CD4-positive, alpha-beta T cell treated with Interleukin-15 for 4 hours (primary cell): Measurements from ENCODE around the gene HMGN1.
"Not testable (repeated sequence)": the region's sequence is repeated elsewhere in the genome, so short reads cannot be mapped to it uniquely, and the experiment has no call there.

Experiments
- DNase-seq: peaks from one replicate; pipeline ENCODE4 v3.0.0-alpha.2; 2020; ENCODE audit warnings: low spot score

Gene HMGN1, protein sequence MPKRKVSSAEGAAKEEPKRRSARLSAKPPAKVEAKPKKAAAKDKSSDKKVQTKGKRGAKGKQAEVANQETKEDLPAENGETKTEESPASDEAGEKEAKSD

DNA sequence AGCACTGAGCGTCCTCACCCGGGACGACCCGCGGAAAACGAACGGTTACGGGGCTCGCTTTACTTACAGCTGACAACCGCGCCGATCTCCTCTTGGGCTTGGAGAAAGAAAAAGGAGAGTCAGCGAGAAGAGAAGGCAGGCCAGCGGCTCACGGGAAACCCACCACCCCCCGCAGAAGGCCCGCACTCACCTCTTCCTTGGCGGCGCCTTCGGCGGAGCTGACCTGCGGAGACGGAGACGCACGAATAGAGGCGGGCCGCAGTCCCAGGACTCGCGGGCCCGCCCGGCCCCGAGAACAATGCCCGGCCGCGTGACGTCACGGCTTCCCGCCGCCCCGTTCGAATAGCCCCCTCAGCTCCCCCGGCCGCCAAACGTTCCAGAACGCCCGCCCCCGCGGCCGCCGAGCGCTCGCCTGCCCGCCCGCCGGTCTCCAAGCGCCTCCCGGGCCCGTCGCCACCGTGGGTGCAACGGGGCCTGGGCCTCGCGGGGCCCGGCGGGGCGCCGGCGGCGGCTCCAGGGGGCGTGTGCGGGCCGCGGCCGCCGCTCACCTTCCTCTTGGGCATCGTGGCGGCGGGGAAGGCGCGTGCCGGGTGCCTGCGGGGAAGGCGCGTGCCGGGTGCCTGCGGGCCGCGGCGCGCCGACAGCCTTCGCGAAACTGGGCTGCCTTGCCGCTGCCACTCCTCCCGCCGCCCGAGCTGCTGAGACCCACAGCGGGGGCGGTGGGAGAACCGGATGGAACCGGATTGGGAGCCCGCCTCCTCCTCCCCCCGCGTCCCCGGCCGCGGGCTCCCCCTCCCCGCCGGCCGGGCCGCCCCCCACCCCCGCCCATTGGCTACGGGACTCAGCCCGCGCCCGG lies at the start of gene HMGN1:
Gene HMGN1, minus strand, starts transcription at position 734 of the 856 bp plus-strand sequence. Its CDS starts 171 bp downstream, at position 563.
- peak; percentile 86 for DNase-seq

DNA sequence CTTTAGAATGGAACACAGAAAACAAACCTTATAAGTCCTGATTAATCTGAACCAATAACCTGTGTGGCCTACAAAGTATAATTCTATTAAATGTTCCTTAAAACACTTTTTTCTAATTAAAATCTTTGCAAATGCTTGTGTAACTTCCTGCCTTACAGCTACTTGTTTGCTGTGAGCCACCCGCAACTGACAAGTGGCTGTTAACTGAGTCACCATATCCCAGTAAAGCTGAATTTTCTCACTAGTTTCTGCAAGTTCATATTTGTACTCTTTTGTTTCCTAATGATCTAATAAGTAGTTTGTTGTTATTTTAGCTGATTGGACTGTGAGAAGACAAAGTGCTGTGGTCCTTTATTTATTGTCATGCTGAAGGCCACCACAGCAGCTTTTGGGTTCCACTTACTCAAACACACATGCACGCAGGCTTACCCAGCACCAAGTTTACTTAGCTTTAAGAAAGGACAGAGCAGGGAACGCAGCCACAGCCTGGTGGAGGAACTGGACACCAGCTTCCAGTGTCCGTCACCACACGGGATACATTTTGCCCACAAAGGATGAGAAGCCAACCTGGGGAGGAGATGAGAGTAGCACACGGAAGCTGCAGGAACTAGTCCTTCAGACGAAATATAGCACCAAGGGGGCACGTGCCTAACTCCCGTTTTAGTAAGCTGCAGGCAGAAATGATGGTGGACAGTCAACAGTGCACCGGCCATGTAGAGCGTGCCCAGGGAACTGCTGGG lies 48.9 kb upstream of the HMGN1 start:
- DNase-seq: no peak

DNA sequence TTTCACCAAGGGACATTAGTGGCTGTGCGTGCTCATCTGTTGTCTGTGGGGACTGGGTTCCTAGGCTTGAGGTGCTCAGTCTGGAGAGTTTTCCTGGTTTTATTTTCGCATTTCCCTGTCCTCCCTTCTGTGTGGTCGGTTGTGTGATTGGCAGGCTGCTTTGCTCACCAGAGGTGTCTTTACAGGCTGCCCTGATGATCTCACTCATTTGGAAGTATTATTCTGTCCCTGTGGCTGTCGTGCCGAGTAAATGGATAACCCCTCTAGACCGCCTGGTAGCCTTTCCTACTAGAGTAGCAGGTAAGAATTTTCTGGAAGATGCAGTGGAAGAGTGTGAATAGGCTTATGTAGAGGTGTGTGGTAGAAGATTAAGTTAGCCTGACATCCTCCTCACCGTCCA lies 44.1 kb upstream of the HMGN1 start:
- no peak for DNase-seq

DNA sequence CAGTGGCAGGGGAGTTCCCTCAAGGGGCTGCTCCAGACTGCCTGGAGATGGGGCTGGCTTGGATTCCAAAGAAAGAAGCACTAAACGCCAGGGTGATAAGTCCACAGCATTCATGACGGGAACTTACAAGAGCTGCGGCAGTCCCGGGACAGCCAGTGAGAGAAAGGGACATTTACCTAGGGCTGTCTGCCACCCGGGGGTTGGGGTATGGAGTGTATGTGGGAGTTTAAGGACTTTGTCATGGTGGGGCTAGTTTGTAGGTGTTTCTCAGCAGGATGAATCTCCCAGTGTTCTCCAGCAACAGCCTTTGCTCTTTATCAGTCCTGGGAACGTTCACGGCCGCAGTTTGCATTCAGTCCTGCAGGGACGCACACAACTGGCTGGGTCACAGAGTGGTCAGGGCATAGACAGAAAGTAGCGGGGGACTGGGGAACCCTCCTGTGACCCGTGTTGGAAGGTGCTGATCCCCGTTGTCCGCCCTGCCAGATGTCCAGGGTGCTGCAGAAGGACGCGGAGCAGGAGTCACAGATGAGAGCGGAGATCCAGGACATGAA lies 41.4 kb upstream of the HMGN1 start:
- no peak for DNase-seq

DNA sequence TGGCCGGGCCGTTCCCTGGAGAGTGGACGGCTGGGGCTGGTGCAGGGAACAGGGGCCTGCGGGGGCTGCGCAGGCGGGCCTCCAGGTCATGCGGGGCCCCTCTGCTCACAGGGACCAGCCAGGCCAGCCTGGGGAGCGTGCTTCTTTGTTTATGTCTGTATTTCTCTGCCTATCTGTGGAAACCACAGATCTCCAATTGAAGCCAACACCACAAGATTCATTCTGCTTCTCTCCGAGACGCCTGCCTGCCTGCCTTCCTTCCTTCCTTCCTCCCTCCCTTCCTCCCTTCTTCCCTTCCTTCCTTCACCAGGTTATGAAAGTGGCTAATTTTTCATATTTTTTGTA lies 39.9 kb upstream of the HMGN1 start:
- no peak for DNase-seq

DNA sequence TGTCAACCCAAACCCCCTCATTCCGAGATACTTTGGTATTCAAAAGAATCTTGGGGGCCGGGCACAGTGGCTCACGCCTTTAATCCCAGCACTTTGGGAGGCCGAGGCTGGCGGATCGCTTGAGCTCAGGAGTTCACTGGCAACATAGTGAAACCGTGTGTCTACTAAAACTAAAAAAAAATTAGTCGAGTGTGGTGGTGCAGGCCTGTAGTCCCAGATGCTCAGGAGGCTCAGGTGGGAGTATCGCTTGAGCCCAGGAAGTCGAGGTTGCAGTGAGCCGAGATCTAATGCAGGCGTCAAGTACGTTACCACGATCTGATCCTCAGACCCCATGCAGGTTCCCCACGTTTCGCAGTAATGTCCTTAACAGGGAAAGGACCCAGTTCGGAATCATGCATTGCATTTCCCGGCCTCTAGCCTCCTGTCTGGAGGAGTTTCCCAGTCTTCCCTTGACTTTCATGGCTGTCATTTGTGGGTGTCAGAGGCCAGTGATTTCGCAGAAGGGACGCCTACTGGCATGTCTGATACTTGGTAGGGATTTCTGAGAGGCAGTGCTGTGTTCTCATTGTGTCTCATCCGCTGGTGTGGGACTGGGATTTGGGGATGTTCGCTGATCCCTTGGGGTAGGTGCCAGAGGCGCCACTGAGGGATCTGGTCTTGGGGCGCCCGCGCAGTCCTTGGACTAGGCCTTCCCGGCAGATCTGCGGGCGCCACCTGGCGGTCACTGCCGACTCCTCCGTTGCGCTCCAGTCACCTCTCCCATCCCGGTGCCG lies 39.3 kb upstream of the HMGN1 start:
- peak; percentile 84 for DNase-seq

DNA sequence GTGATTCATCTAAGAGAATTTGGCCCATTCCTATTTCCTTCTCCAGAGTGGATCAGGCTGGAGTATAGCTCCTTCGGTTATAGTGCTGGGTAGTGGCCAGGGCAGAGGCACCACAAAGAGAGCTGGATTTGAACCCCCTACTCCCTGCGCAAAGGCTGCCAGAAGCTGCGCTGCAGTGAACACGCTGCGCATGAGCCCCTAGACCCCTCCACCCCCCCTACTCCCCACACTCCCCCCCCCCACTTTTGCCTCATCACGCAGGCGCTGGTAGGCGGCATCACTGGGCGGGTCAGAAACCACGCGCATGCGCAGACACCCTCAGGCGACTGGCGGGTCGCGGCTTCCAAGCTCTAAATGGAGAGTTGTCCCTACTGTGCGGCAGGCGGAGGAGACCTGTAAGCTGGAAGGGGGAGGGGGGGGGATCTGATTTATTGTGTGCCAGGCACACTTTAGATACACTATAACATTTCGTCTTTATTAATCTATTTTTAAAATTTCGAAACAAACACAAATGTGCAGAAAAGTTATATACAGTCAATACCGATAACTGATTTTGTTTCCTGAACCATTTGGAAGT lies 38.7 kb upstream of the HMGN1 start:
- peak; percentile 91 for DNase-seq

DNA sequence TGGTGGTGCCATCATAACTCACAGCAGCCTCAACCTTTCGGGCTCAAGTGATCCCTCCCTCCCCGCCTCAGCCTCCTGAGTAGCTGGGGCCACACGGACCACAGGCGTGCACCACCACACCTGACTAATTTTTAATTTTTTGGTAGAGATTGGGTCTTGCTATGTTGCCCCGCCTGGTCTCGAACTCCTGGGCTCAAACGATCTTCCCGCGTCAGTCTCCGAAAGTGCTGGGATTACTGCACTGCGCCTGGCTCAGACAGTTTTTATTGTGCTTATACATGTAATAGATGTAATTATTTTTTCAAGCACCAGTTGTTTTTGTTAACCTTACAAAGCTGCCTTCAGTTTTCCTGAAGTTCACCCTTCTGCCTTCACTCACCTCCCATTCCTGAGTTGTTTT lies 38.0 kb upstream of the HMGN1 start:
- no peak for DNase-seq

DNA sequence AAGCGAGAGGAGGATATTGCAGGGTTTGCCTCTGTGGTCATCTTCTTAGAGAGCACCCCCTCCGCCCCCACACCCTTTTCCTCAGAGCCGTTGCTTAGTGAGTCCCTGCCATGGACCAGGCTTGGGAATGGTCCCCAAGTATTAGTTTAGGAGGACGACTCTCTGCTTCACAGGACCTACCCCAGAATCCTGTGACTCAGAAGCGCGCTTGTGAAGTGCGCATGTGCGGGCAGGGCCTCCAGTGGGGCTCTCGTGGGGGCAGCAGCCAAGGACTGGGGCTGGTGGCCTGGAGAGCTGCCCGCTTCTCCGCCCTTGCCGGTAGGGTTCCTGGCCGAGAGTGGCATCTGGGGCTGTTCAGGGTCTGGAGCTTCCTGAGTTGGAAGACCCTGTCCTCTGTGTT lies 37.3 kb upstream of the HMGN1 start:
- DNase-seq: no peak

DNA sequence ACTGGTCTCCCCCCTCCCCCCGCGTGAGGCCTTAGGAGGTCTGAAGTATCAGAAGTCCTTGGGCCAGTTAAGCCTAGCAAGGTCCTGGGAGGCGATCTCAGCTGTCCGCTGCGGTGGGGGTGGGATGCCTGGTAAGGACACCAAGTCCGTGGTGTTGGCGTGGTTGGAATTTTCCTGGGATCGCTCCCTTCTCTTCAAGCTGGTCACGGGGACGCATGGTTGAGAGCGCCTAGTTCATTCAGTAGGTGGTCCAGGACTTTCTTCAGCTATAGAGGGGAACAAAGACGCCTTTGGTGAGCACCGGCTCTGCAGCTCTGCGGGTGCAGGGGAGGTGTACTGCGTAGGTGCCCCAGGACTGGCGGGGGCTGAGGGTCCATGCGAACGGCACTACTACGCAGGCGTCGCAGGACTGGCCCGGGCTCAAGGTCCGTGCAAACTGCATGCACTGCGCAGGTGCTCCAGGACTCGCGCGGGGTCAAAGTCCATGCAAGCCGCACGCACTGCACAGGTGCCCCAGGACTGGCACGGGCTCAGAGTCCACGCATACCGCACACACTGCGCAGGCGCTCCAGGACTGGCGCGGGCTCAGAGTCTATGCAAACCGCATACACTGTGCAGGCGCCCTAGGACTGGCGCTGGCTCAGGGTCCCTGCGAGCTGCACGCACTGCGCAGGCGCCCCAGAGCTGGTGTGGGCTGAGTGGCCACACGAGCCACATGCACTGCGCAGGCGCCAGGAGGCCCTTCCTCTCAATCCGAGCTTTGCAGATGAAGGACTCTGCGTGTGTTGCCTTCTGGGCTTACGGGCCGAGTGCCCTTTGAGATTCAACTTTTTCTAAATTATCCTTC lies 36.6 kb upstream of the HMGN1 start:
- peak; percentile 46 for DNase-seq

DNA sequence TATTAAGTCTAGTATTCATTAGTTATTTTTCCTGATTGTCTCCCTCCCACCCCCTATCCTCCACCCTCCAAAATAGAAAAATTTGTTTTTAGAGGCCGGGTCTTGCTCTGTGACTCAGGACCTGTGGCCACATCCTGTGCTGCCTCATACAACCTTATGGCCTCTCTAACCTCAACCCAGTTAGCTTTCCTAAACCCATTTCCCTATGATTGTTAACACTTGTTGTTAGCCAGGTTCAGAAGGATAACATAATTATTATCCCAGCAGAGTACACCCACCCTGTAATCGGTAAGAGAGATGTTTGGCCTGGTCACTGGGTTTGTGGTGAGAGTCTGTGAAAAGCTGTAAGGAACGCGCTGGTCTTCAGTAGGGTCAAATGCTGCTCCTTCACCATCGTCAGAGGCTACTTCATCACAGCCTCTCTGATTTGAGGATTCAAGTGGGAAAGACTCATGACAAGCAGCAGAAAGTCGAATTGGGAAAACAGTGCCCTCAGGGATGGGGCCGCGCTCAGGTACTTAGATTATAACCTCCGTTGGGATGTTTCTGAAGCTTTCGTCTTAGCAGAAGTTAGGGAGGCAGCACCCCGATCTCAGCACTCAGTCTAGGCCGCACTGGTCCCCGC lies 35.9 kb upstream of the HMGN1 start:
- DNase-seq: no peak

DNA sequence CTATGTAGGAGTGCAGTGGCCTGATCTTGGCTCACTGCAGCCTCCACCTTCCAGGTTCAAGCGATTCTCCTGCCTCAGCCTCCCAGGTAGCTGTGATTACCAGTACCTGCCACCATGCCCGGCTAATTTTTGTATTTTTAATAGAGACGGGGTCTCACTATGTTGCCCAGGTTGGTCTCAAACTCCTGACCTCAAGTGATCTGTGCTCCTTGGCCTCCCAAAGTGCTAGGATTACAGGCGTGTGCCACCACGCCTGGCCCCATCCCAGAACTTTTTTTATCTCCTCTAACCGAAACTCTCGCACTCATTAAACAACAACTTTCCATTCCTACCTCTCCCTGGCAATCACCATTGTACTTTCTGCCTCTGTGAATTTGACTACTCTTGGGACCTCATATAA lies 33.2 kb upstream of the HMGN1 start:
- DNase-seq: not testable (repeated sequence)

DNA sequence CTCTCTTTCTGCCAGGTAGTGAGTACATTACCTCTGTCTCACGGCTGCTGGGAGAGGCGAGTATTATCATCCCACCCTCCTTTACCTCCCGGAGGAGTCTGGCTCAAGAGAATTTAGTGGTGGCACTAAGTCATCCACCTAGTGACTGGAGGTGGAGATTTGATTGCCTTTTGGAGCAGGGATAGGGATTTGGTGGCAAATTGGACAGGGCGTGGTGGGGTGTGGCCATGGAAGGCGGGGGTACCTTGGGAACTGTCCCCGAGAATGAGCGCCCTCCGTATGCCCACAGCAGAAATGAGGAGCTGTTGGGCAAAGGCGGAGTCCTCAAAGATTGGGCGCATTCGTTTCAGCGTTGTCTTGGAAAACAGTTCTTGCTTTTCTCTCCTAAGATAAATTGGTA lies 32.1 kb upstream of the HMGN1 start:
- DNase-seq: no peak

DNA sequence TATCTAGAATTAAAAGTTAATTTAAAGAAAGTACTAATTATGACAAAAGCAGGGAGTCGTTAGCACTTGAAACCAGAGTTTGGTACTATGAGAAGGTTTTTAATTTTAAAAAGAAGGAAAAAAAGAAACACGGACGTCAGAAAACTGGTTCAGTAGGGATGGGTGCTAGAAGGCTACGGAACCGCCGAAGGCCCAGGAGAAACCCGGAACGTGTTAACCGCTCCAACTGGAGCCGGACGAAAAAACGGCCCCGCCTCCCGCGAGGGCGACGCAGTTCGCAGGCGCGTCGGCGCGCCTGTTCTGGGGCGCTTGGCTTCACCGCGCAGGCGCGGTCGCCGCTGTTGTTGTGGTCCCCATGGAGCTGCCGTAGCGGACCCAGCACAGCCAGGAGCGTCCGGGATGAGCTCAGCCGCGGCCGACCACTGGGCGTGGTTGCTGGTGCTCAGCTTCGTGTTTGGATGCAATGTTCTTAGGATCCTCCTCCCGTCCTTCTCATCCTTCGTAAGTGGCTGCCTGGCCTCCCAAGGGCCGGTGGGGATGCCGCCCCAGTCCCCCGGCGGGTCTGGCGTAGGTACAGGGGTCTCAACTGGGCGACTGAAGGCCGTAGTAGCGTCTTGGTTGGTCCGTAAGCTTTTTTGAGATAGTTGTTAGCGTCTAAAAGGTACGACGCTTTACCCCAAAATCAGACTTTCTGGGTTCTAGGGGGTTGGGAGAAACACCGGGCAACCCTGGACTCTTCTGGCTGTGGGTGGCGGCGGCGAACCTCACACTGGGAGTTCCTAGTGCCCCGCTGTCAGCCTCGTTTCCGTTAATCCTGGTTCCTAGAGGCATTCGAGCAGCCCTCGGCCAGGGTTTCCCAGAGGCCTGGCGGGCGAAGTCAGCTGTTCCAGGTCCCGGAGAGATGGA lies 31.4 kb upstream of the HMGN1 start:
- peak; percentile 92 for DNase-seq

DNA sequence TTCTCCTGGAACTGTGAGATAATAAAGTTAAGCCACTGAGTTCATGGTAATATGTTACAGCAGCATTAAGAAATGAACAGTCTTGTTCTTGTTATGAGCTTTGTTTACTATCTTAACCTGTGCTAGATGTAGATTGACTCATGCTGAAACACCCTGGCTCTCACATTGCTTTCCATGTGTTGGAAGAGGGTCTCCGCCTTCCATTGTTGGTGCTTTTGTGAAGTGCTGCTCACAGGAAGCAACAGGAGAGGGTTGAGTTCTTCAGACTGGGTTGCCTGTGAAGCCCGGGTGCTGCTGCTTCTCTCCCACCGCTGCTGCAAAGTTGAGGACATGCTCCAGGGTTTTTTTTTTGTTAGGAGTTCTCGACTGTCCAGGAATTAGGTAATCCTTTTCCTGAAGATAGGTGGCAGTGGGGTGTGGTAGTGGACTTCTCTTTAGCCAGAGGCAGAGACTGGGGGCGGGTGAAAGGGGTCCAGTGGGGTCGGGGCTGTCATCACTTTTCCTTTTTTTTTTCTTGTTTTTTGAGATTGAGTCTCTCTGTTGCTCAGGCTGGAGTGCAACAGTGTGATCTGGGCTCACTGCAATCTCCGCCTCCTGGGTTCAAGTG lies 28.7 kb upstream of the HMGN1 start:
- no peak for DNase-seq

DNA sequence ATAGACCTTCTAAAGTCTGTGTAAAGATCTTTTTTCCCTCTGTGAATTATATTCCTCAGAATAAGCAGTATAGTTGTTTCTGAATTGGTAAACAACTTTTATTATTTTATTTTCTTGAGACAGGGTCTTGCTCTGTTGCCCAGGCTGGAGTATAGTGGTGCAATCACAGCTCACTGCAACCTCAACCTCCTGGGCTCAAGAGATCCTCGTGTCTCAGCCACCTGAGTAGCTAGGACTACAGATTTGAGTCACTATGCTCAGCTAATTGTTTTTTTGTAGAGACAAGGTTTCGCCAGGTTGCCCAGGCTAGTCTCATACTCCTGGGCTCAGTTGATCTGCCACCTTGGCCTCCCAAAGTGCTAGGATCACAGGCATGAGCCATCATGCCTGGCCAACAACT lies 26.6 kb upstream of the HMGN1 start:
- DNase-seq: no peak

DNA sequence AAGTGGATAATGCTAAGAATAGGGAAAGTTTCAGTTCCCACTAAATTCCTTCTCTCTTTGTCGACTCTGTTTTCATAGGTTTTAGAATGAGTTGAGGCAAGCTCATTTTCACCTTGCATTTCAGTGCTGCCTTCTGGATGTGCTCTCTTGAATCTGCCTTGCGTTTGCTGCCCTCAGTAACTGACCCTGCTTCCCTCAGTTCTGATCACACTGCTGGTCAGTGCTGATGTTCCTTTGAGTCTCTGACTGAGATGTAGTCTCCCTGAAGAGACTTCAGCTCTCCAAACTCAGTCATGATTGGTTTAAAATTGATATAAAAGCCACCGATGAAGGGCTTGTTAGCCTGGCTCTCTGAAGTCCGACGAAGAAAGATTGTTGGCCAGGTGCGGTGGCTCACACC lies 25.2 kb upstream of the HMGN1 start:
- DNase-seq: no peak

DNA sequence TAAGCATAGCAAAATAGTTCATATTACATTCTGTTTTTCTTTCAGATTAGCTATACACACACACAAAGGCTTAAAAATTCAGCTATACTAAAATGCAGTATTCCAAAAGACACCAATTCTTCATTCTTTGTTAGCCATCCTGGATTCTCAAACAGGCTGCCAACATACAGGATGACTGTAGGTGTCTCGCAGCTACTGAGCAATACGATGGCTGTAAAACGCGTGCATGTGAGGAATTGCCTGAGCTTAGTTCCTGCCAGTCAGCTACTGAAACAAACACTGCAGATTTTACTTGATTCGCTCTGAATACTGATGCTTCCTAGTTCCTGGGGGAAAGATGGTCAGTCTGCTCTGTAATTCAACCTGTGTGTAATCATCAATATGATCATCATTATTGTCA lies 24.7 kb upstream of the HMGN1 start:
- DNase-seq: no peak

DNA sequence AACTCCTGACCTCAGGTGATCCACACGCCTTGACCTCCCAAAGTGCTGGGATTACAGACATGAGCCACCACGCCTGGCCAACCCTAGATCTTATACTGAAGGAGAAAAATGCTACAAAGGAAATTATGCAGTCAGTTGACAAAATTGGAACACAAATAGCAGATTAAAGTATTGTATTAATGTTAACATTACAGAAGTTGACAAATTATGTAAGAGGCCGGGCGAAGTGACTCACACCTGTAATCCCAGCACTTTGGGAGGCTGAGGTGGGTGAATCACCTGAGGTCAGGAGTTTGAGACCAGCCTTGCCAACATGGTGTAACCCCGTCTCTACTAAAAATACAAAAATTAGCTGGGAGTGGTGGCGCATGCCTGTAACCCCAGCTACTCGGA lies 21.0 kb upstream of the HMGN1 start:
- not testable (repeated sequence) for DNase-seq
